ENCODE measurements around the gene COL9A2.
"Not testable (repeated sequence)": the region's sequence is repeated elsewhere in the genome, so short reads cannot be mapped to it uniquely, and the experiment has no call there.

COL9A2 gene

GRCh38 chr1:40316595-40317393, at the start of gene COL9A2:
COL9A2 (minus strand) TSS chr1:40317286; CDS start chr1:40317197, 89 bp downstream.
- peak; percentile 14 to 51 for DNase-seq (ENCODE audit: low read depth in 2 of 2)

- no peak for DNase-seq (ENCODE audit: low read depth in 2 of 2)
Measured at GRCh38 chr1:40363721-40364120, 46.6 kb upstream of the COL9A2 start.

GRCh38 chr1:40362699-40363098, 45.6 kb upstream of the COL9A2 start:
- no peak for DNase-seq (ENCODE audit: low read depth in 2 of 2)

- DNase-seq (ENCODE audit: low read depth in 2 of 2): no peak
Measured at GRCh38 chr1:40362199-40362598, 45.1 kb upstream of the COL9A2 start.

- no peak for DNase-seq (ENCODE audit: low read depth in 2 of 2)
Measured at GRCh38 chr1:40361637-40362036, 44.6 kb upstream of the COL9A2 start.

GRCh38 chr1:40361201-40361600, 44.1 kb upstream of the COL9A2 start:
- DNase-seq (ENCODE audit: low read depth in 2 of 2): no peak

- no peak for DNase-seq (ENCODE audit: low read depth in 2 of 2)
Measured at GRCh38 chr1:40360631-40361030, 43.5 kb upstream of the COL9A2 start.

- DNase-seq (ENCODE audit: low read depth in 2 of 2): no peak
Measured at GRCh38 chr1:40357625-40358024, 40.5 kb upstream of the COL9A2 start.

- no peak for DNase-seq (ENCODE audit: low read depth in 2 of 2)
Measured at GRCh38 chr1:40353082-40353481, 36.0 kb upstream of the COL9A2 start.

- no peak for DNase-seq (ENCODE audit: low read depth in 2 of 2)
Measured at GRCh38 chr1:40352126-40352525, 35.0 kb upstream of the COL9A2 start.

GRCh38 chr1:40351124-40351523, 34.0 kb upstream of the COL9A2 start:
- DNase-seq (ENCODE audit: low read depth in 2 of 2): no peak

GRCh38 chr1:40350391-40350790, 33.3 kb upstream of the COL9A2 start:
- DNase-seq (ENCODE audit: low read depth in 2 of 2): no peak

- no peak for DNase-seq (ENCODE audit: low read depth in 2 of 2)
Measured at GRCh38 chr1:40344597-40344996, 27.5 kb upstream of the COL9A2 start.

GRCh38 chr1:40342381-40342717, 25.3 kb upstream of the COL9A2 start:
- DNase-seq (ENCODE audit: low read depth in 2 of 2): not testable (repeated sequence)

GRCh38 chr1:40341491-40342380, 24.6 kb upstream of the COL9A2 start:
- no peak for DNase-seq (ENCODE audit: low read depth in 2 of 2)

- DNase-seq (ENCODE audit: low read depth in 2 of 2): no peak
Measured at GRCh38 chr1:40339420-40340323, 22.6 kb upstream of the COL9A2 start.

- DNase-seq (ENCODE audit: low read depth in 2 of 2): peak; percentile 75 to 81
Measured at GRCh38 chr1:40338745-40339419, 21.8 kb upstream of the COL9A2 start.

- DNase-seq (ENCODE audit: low read depth in 2 of 2): no peak
Measured at GRCh38 chr1:40337443-40337842, 20.4 kb upstream of the COL9A2 start.

- DNase-seq (ENCODE audit: low read depth in 2 of 2): no peak
Measured at GRCh38 chr1:40332695-40333094, 15.6 kb upstream of the COL9A2 start.

- DNase-seq (ENCODE audit: low read depth in 2 of 2): not testable (repeated sequence)
Measured at GRCh38 chr1:40331403-40331802, 14.3 kb upstream of the COL9A2 start.

- no peak for DNase-seq (ENCODE audit: low read depth in 2 of 2)
Measured at GRCh38 chr1:40318970-40319621, 2.0 kb upstream of the COL9A2 start.
